ENCODE results near the gene LMO2. TPM values are rescaled to one million over a fixed set of nuclear protein-coding genes. Genes with fewer than 3 reads are reported as not detected.

Gene LMO2
- total and polyA plus RNA-seq, 2 donors (not counting 3 experiments of a cell fraction or from before 2014, with no cell fraction given): 60.4 to 66.8 TPM

DNA sequence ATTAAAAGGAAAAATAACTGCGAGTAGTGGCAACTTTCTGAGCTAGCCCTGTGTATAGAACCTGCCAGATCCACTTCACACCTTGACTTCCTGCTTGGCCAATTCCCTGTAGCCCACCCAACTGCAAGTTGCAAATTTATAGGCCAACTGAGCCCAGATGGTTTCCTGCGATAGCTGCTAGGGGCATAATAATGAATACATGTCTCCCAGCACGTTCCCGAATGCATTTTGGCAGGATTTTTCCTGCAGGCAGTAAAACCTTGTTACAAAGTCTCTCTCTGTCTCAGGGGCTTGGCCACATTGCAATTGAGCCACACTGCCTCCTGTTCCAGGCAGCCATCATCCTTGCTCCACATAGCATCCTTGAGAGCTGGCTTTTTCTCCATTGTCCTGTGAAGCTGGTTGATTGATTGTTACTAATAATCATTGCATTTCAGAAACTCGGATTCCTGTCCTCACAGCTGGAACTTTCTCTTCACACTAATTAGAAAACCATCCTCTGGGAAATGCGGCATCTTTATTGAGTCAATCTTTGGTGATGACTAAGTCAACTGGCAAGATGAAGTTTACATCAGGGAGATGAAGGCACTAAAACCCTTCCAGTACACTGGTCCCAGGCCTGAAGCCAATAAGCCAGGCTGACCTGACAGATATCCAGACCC is 18.6 kb upstream of the LMO2 start:
- Histone ChIP-seq H3K9me3 (replicated peaks; ENCODE audit: control insufficient read depth, insufficient read depth, low read length) (no peaks in the 10 kb centered on the region), H3K36me3 (ENCODE audit: control insufficient read depth in 2 of 2, extremely low read depth in 1 of 2, insufficient read depth in 2 of 2, low read length in 2 of 2) (no peaks in the 10 kb centered on the region), H4K20me1 (replicated peaks; ENCODE audit: control insufficient read depth, extremely low read depth, insufficient read depth, low read length) (no peaks in the 10 kb centered on the region), H3K4me2 (ENCODE audit: insufficient read depth, low read length) (no peak overlapping the region), H3K9ac (replicated peaks; ENCODE audit: extremely low read depth, insufficient read depth, low read length) (no peak overlapping the region), H3K79me2 (ENCODE audit: control insufficient read depth, insufficient read depth, low read length) (no peaks in the 10 kb centered on the region), H2AFZ (ENCODE audit: low read depth, low read length) (no peak overlapping the region), H3K9me1 (replicated peaks; ENCODE audit: control insufficient read depth, extremely low read depth, insufficient read depth, low read length) (no peaks in the 10 kb centered on the region), H3K27ac (ENCODE audit: insufficient read depth, low read depth, low read length) (no peak overlapping the region), H3K4me1 (ENCODE audit: control insufficient read depth, extremely low read depth, insufficient read depth, low read length) (no peaks in the 10 kb centered on the region), H3K27me3 (ENCODE audit: control insufficient read depth in 2 of 2, insufficient read depth in 2 of 2, low read length in 2 of 2) (peaks cover 0 to 3% of the 10 kb centered on the region in 2 experiments), H3K4me3 (replicated peaks in 1 of 3; ENCODE audit: insufficient read depth in 1 of 3, low read depth in 1 of 3, low read length in 3 of 3) (no peak overlapping the region)
- BruUV-seq (replicated peaks): no TSS peak
- intact Hi-C loops (cut with micrococcal nuclease): no loop called here
- DNase-seq (ENCODE audit: low read depth, low spot score): peak; percentile 42
- no peak for FAIRE-seq
- dilution Hi-C loops (cut with MboI; ENCODE audit: extremely low pct_ligation_motif_present, low sequenced_read_pairs): no loop called here
- ChIA-PET POLR2A (interaction anchor here (1.1 kb wide), 1 partner anchor 30 kb away, joined by 4 read pairs; no protein-coding TSS in a partner anchor), CTCF (interaction anchor here (1.0 kb wide), 1 partner anchor 11 kb away, joined by 3 read pairs; no protein-coding TSS in a partner anchor)
- TF ChIP-seq MYC (IDR thresholded peaks at IDR 0.05; ENCODE audit: low read depth, low read length) (no peak), JUN (IDR thresholded peaks at IDR 0.05; ENCODE audit: borderline replicate concordance, insufficient read depth, insufficient read length, low read depth) (no peak), GATA2 (IDR thresholded peaks at IDR 0.05; ENCODE audit: insufficient read depth, insufficient read length, low read depth, low read length) (no peak), EZH2 (IDR thresholded peaks at IDR 0.05; ENCODE audit: borderline replicate concordance, low read depth, low read length, severe bottlenecking) (no peak), POLR2AphosphoS5 (IDR thresholded peaks at IDR 0.05; ENCODE audit: insufficient read depth, low read depth, low read length) (no peak), POLR2A (IDR thresholded peaks at IDR 0.05; ENCODE audit: low read depth, low read length) (no peak), FOS (IDR thresholded peaks at IDR 0.05; ENCODE audit: borderline replicate concordance, insufficient read depth, low read length) (no peak)
- TF ChIP-seq, protein P1, sequence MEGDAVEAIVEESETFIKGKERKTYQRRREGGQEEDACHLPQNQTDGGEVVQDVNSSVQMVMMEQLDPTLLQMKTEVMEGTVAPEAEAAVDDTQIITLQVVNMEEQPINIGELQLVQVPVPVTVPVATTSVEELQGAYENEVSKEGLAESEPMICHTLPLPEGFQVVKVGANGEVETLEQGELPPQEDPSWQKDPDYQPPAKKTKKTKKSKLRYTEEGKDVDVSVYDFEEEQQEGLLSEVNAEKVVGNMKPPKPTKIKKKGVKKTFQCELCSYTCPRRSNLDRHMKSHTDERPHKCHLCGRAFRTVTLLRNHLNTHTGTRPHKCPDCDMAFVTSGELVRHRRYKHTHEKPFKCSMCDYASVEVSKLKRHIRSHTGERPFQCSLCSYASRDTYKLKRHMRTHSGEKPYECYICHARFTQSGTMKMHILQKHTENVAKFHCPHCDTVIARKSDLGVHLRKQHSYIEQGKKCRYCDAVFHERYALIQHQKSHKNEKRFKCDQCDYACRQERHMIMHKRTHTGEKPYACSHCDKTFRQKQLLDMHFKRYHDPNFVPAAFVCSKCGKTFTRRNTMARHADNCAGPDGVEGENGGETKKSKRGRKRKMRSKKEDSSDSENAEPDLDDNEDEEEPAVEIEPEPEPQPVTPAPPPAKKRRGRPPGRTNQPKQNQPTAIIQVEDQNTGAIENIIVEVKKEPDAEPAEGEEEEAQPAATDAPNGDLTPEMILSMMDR (IDR thresholded peaks at IDR 0.05; ENCODE audit: extremely low read depth in 1 of 2, insufficient read depth in 1 of 2, low read depth in 1 of 2, low read length in 2 of 2): no peak
- TF ChIP-seq, protein P2, sequence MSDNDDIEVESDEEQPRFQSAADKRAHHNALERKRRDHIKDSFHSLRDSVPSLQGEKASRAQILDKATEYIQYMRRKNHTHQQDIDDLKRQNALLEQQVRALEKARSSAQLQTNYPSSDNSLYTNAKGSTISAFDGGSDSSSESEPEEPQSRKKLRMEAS (IDR thresholded peaks at IDR 0.05; ENCODE audit: insufficient read depth, insufficient read length): no peak

Data from endothelial cell of umbilical vein (primary cell).